HEK293 (cell line): ENCODE measurements around the gene ATP2A3.

Experiments
- CTCF ChIA-PET: fragments of 350-600 bp; formaldehyde crosslinking; extraction: SDS; loops from one replicate; lab custom pipeline; 2021; ENCODE audit warnings: antibody characterized with exemption; lab: Yijun Ruan, JAX
- POLR2A ChIA-PET: fragments of 300-600 bp; formaldehyde crosslinking; extraction: SDS; loops from one replicate; lab custom pipeline; 2020; ENCODE audit warnings: antibody characterized with exemption, inconsistent platforms; lab: Yijun Ruan, JAX
- H3K27ac ChIP-seq: fragments of 200-500 bp; sonication (Bioruptor generic); 2 replicates; pipeline ENCODE4 v1.5.1; 2014; ENCODE audit warnings: low read depth, low read length, control low read depth, inconsistent platforms; ENCODE audit errors: extremely low read depth
- H3K36me3 ChIP-seq, 2 experiments: fragments of 200-500 bp in 1 of 2; sonication (Bioruptor generic) in 1 of 2; 1 replicate in 1 of 2; 2 replicates in 1 of 2; pipeline ENCODE4 v1.5.1; 2014 to 2017; ENCODE audit warnings: inconsistent platforms in 2 of 2, low read length in 2 of 2; ENCODE audit not compliant: control insufficient read depth in 2 of 2, insufficient read depth in 1 of 2
- H3K4me1 ChIP-seq: fragments of 200-500 bp; sonication (Bioruptor generic); 2 replicates; pipeline ENCODE4 v1.5.1; 2014; ENCODE audit warnings: mild to moderate bottlenecking, low read length, inconsistent platforms; ENCODE audit not compliant: control insufficient read depth, insufficient read depth
- H3K4me3 ChIP-seq: 2 replicates; pipeline ENCODE4 v1.5.1; 2011; ENCODE audit warnings: low read depth, mild to moderate bottlenecking, control low read depth, low read length, moderate library complexity
- H3K9me3 ChIP-seq: fragments of 200-500 bp; sonication (Bioruptor generic); 2 replicates; pipeline ENCODE4 v1.5.1; 2014; ENCODE audit warnings: low read depth, low read length, inconsistent platforms; ENCODE audit not compliant: control insufficient read depth, insufficient read depth
- GLIS1 ChIP-seq: fragments of 450-650 bp; formaldehyde crosslinking; IDR thresholded peaks from 2 replicates; pipeline ENCODE4 v1.5.1; 2016; ENCODE audit warnings: missing biosample characterization, missing genetic modification characterization
- KLF1 ChIP-seq: fragments of 450-650 bp; formaldehyde crosslinking; IDR thresholded peaks from 2 replicates; pipeline ENCODE4 v1.5.1; 2016; ENCODE audit warnings: missing biosample characterization, missing genetic modification characterization
- PRDM1 ChIP-seq: fragments of 450-650 bp; formaldehyde crosslinking; IDR thresholded peaks from 2 replicates; pipeline ENCODE4; 2016; ENCODE audit warnings: missing biosample characterization, missing genetic modification characterization
- REST ChIP-seq: fragments of 450-650 bp; formaldehyde crosslinking; IDR thresholded peaks from 2 replicates; pipeline ENCODE4 v1.5.1; 2016; ENCODE audit warnings: missing biosample characterization, missing genetic modification characterization
- SP3 ChIP-seq: fragments of 450-650 bp; formaldehyde crosslinking; IDR thresholded peaks from 2 replicates; pipeline ENCODE4 v1.5.1; 2016; ENCODE audit warnings: missing biosample characterization, missing genetic modification characterization
- ZBTB20 ChIP-seq: fragments of 450-650 bp; formaldehyde crosslinking; IDR thresholded peaks from 2 replicates; pipeline ENCODE4 v1.5.1; 2016; ENCODE audit warnings: missing biosample characterization, missing genetic modification characterization
- ZBTB21 ChIP-seq: fragments of 450-650 bp; formaldehyde crosslinking; IDR thresholded peaks from 2 replicates; pipeline ENCODE4 v1.5.1; 2017; ENCODE audit warnings: missing biosample characterization, missing genetic modification characterization
- ZNF133 ChIP-seq: fragments of 450-650 bp; formaldehyde crosslinking; IDR thresholded peaks from 2 replicates; pipeline ENCODE4 v1.5.1; 2016; ENCODE audit warnings: missing biosample characterization, missing genetic modification characterization
- ZNF138 ChIP-seq: fragments of 450-650 bp; formaldehyde crosslinking; IDR thresholded peaks from 2 replicates; pipeline ENCODE4 v1.5.1; 2016; ENCODE audit warnings: missing biosample characterization, missing genetic modification characterization, borderline replicate concordance
- ZNF175 ChIP-seq: fragments of 450-650 bp; formaldehyde crosslinking; IDR thresholded peaks from 2 replicates; pipeline ENCODE4 v1.5.1; 2016; ENCODE audit warnings: missing biosample characterization, missing genetic modification characterization
- ZNF2 ChIP-seq: fragments of 450-650 bp; formaldehyde crosslinking; IDR thresholded peaks from 2 replicates; pipeline ENCODE4 v1.5.1; 2016; ENCODE audit warnings: missing biosample characterization, missing genetic modification characterization
- ZNF324 ChIP-seq: fragments of 450-650 bp; formaldehyde crosslinking; IDR thresholded peaks from 2 replicates; pipeline ENCODE4 v1.5.1; 2016; ENCODE audit warnings: missing biosample characterization, missing genetic modification characterization
- ZNF416 ChIP-seq: fragments of 450-650 bp; formaldehyde crosslinking; IDR thresholded peaks from 2 replicates; pipeline ENCODE4 v1.5.1; 2016; ENCODE audit warnings: missing biosample characterization, missing genetic modification characterization
- ZNF529 ChIP-seq: fragments of 450-650 bp; formaldehyde crosslinking; IDR thresholded peaks from 2 replicates; pipeline ENCODE4 v1.5.1; 2017; ENCODE audit warnings: missing genetic modification characterization, missing biosample characterization; ENCODE audit not compliant: insufficient replicate concordance
- ZNF530 ChIP-seq: fragments of 450-650 bp; formaldehyde crosslinking; IDR thresholded peaks from 2 replicates; pipeline ENCODE4 v1.5.1; 2016; ENCODE audit warnings: low read depth, missing biosample characterization, missing genetic modification characterization
- ZNF561 ChIP-seq: fragments of 450-650 bp; IDR thresholded peaks from 2 replicates; pipeline ENCODE4 v1.5.1; 2018; ENCODE audit warnings: missing biosample characterization, missing genetic modification characterization, borderline replicate concordance
- ZNF624 ChIP-seq: fragments of 450-650 bp; formaldehyde crosslinking; IDR thresholded peaks from 2 replicates; pipeline ENCODE4 v1.5.1; 2017; ENCODE audit warnings: missing biosample characterization, missing genetic modification characterization
- ZNF664 ChIP-seq: fragments of 450-650 bp; formaldehyde crosslinking; IDR thresholded peaks from 2 replicates; pipeline ENCODE4 v1.5.1; 2016; ENCODE audit warnings: missing biosample characterization, missing genetic modification characterization
- ZNF768 ChIP-seq: fragments of 450-650 bp; formaldehyde crosslinking; IDR thresholded peaks from 2 replicates; pipeline ENCODE4 v1.5.1; 2018; ENCODE audit warnings: missing biosample characterization, mild to moderate bottlenecking, missing genetic modification characterization
- ZSCAN23 ChIP-seq: fragments of 450-650 bp; formaldehyde crosslinking; IDR thresholded peaks from 2 replicates; pipeline ENCODE4 v1.5.1; 2016; ENCODE audit warnings: missing biosample characterization, missing genetic modification characterization
- TF ChIP-seq, protein P1 (sequence below): fragments of 450-650 bp; formaldehyde crosslinking; IDR thresholded peaks from 2 replicates; pipeline ENCODE4 v1.5.1; 2017; ENCODE audit warnings: missing biosample characterization, missing genetic modification characterization
- TF ChIP-seq, protein P2 (sequence below): fragments of 450-650 bp; formaldehyde crosslinking; IDR thresholded peaks from 2 replicates; pipeline ENCODE4 v1.5.1; 2016; ENCODE audit warnings: missing biosample characterization, missing genetic modification characterization

Gene ATP2A3

GRCh38 chr17:3910420-3911270 lies 53.6 kb downstream of the ATP2A3 start:
- TF ChIP-seq ZNF138 (tag by site-specific recombination) = no peak
- TF ChIP-seq ZNF664 (tag by site-specific recombination) = peak; percentile 92
- ChIA-PET CTCF (interaction anchor here (0.6 to 5.3 kb wide), 6 partner anchors 8 to 500 kb away, joined by 3 to 60 read pairs (median 4); no protein-coding TSS in a partner anchor), POLR2A (no interaction called here)
- no peak overlapping the region for H3K4me3 ChIP-seq
- no peaks in the 10 kb centered on the region for H3K9me3 ChIP-seq
- H3K4me1 ChIP-seq = no peaks in the 10 kb centered on the region
- no peaks in the 10 kb centered on the region for H3K36me3 ChIP-seq
- no peak overlapping the region for H3K27ac ChIP-seq

DNA sequence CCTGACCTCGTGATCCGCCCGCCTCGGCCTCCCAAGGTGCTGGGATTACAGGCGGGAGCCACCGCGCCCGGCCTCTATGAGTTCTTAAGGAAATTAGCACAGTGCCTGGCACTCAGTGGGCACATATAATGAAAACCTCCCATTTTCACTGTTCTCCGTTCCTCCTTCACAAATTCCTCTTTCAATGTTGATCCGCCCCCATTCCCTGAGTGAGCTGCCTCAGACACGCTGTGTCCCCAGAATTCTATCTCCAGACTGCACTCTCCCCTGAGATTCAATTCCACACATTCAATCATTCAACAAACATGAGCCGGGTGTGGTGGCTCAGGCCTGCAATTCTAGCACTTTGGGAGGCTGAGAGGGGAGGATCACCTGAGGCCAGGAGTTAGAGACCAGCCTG lies 55.0 kb downstream of the ATP2A3 start:
- Histone ChIP-seq H3K4me3 (no peak overlapping the region), H3K36me3 (no peaks in the 10 kb centered on the region), H3K4me1 (no peaks in the 10 kb centered on the region), H3K9me3 (no peaks in the 10 kb centered on the region), H3K27ac (no peak overlapping the region)
- TF ChIP-seq GLIS1 (tag by site-specific recombination) (no peak), ZNF2 (tag by site-specific recombination) (no peak), ZNF324 (tag by site-specific recombination) (no peak), ZBTB21 (tag by site-specific recombination) (no peak), ZNF175 (no peak), REST (tag by site-specific recombination) (no peak), ZBTB20 (tag by site-specific recombination) (no peak), ZNF416 (tag by site-specific recombination) (no peak), ZNF133 (tag by site-specific recombination) (no peak), ZNF561 (tag by site-specific recombination) (no peak), ZNF529 (tag by site-specific recombination) (no peak), PRDM1 (tag by site-specific recombination) (no peak), ZSCAN23 (tag by site-specific recombination) (no peak), ZNF530 (tag by site-specific recombination) (no peak), ZNF768 (tag by site-specific recombination) (no peak), SP3 (tag by site-specific recombination) (no peak), KLF1 (tag by site-specific recombination) (no peak), ZNF624 (tag by site-specific recombination) (no peak)
- TF ChIP-seq, protein P1, sequence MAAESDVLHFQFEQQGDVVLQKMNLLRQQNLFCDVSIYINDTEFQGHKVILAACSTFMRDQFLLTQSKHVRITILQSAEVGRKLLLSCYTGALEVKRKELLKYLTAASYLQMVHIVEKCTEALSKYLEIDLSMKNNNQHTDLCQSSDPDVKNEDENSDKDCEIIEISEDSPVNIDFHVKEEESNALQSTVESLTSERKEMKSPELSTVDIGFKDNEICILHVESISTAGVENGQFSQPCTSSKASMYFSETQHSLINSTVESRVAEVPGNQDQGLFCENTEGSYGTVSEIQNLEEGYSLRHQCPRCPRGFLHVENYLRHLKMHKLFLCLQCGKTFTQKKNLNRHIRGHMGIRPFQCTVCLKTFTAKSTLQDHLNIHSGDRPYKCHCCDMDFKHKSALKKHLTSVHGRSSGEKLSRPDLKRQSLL (tag by site-specific recombination) = no peak
- TF ChIP-seq, protein P2, sequence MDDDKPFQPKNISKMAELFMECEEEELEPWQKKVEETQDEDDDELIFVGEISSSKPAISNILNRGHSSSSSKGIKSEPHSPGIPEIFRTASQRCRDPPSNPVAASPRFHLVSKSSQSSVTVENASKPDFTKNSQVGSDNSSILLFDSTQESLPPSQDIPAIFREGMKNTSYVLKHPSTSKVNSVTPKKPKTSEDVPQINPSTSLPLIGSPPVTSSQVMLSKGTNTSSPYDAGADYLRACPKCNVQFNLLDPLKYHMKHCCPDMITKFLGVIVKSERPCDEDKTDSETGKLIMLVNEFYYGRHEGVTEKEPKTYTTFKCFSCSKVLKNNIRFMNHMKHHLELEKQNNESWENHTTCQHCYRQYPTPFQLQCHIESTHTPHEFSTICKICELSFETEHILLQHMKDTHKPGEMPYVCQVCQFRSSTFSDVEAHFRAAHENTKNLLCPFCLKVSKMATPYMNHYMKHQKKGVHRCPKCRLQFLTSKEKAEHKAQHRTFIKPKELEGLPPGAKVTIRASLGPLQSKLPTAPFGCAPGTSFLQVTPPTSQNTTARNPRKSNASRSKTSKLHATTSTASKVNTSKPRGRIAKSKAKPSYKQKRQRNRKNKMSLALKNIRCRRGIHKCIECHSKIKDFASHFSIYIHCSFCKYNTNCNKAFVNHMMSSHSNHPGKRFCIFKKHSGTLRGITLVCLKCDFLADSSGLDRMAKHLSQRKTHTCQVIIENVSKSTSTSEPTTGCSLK (tag by site-specific recombination) = no peak
- ChIA-PET CTCF (interaction anchor here (2.7 kb wide), 1 partner anchor 45 kb away, joined by 18 read pairs; no protein-coding TSS in a partner anchor), POLR2A (no interaction called here)
